IPS-15b (cell line): ENCODE measurements around the gene UGT1A8.

Experiments
- H3K27me3 ChIP-seq: one replicate; pipeline ENCODE4 v1.6.1; 2013; ENCODE audit warnings: low read length; ENCODE audit not compliant: control insufficient read depth, insufficient read depth
- H3K36me3 ChIP-seq: one replicate; pipeline ENCODE4 v1.6.1; 2013; ENCODE audit warnings: low read length; ENCODE audit not compliant: control insufficient read depth, insufficient read depth
- H3K4me1 ChIP-seq: one replicate; pipeline ENCODE4 v1.6.1; 2013; ENCODE audit warnings: mild to moderate bottlenecking, low read length; ENCODE audit not compliant: control insufficient read depth, insufficient read depth
- H3K4me3 ChIP-seq: one replicate; pipeline ENCODE4 v1.5.1; 2013; ENCODE audit warnings: low read depth, low read length
- H3K9ac ChIP-seq: one replicate; pipeline ENCODE4 v1.6.1; 2013; ENCODE audit warnings: low read depth, mild to moderate bottlenecking, low read length
- H3K9me3 ChIP-seq: one replicate; pipeline ENCODE4 v1.6.1; 2013; ENCODE audit warnings: mild to moderate bottlenecking, low read length; ENCODE audit not compliant: control insufficient read depth, insufficient read depth

UGT1A8 gene

GRCh38 chr2:233672886-233673285, 55.5 kb downstream of the UGT1A8 start:
- Histone ChIP-seq H3K9ac (no peak overlapping the region), H3K9me3 (no peaks in the 10 kb centered on the region), H3K4me1 (no peaks in the 10 kb centered on the region), H3K36me3 (no peaks in the 10 kb centered on the region), H3K4me3 (no peak overlapping the region), H3K27me3 (no peaks in the 10 kb centered on the region)

- Histone ChIP-seq H3K9me3 (no peaks in the 10 kb centered on the region), H3K4me1 (no peaks in the 10 kb centered on the region), H3K9ac (no peak overlapping the region), H3K36me3 (no peaks in the 10 kb centered on the region), H3K4me3 (no peak overlapping the region), H3K27me3 (no peaks in the 10 kb centered on the region)
Measured at GRCh38 chr2:233673896-233674295, 56.5 kb downstream of the UGT1A8 start.

GRCh38 chr2:233674314-233674713, 56.9 kb downstream of the UGT1A8 start:
- Histone ChIP-seq H3K36me3 (no peaks in the 10 kb centered on the region), H3K9me3 (no peaks in the 10 kb centered on the region), H3K4me3 (no peak overlapping the region), H3K4me1 (no peaks in the 10 kb centered on the region), H3K9ac (no peak overlapping the region), H3K27me3 (no peaks in the 10 kb centered on the region)

GRCh38 chr2:233674995-233675394, 57.6 kb downstream of the UGT1A8 start:
- Histone ChIP-seq H3K9me3 (no peaks in the 10 kb centered on the region), H3K9ac (no peak overlapping the region), H3K4me1 (no peaks in the 10 kb centered on the region), H3K4me3 (no peak overlapping the region), H3K27me3 (no peaks in the 10 kb centered on the region), H3K36me3 (no peaks in the 10 kb centered on the region)

GRCh38 chr2:233676046-233676445, 58.6 kb downstream of the UGT1A8 start:
- Histone ChIP-seq H3K36me3 (no peaks in the 10 kb centered on the region), H3K4me3 (no peak overlapping the region), H3K4me1 (no peaks in the 10 kb centered on the region), H3K27me3 (no peaks in the 10 kb centered on the region), H3K9me3 (no peaks in the 10 kb centered on the region), H3K9ac (no peak overlapping the region)

- H3K9ac ChIP-seq: no peak overlapping the region
- H3K27me3 ChIP-seq: no peaks in the 10 kb centered on the region
- no peaks in the 10 kb centered on the region for H3K36me3 ChIP-seq
- H3K9me3 ChIP-seq: no peaks in the 10 kb centered on the region
- no peaks in the 10 kb centered on the region for H3K4me1 ChIP-seq
- no peak overlapping the region for H3K4me3 ChIP-seq
Measured at GRCh38 chr2:233679196-233679595, 61.8 kb downstream of the UGT1A8 start.

GRCh38 chr2:233680361-233681045, 63.1 kb downstream of the UGT1A8 start:
- no peaks in the 10 kb centered on the region for H3K27me3 ChIP-seq
- H3K4me3 ChIP-seq: no peak overlapping the region
- H3K36me3 ChIP-seq: no peaks in the 10 kb centered on the region
- H3K9me3 ChIP-seq: no peaks in the 10 kb centered on the region
- H3K9ac ChIP-seq: no peak overlapping the region
- no peaks in the 10 kb centered on the region for H3K4me1 ChIP-seq

GRCh38 chr2:233681521-233682099, 64.2 kb downstream of the UGT1A8 start, which contains the start of gene UGT1A7:
Gene UGT1A7, plus strand, starts transcription at chr2:233681901. Its CDS starts 37 bp downstream, at chr2:233681938.
- Histone ChIP-seq H3K4me1 (no peaks in the 10 kb centered on the region), H3K4me3 (no peak within 1 kb of the TSS), H3K9me3 (no peaks in the 10 kb centered on the region), H3K9ac (no peak within 1 kb of the TSS), H3K27me3 (no peaks in the 10 kb centered on the region), H3K36me3 (no peaks in the 10 kb centered on the region)

GRCh38 chr2:233684640-233685039, 67.2 kb downstream of the UGT1A8 start:
- no peak overlapping the region for H3K4me3 ChIP-seq
- no peaks in the 10 kb centered on the region for H3K27me3 ChIP-seq
- no peaks in the 10 kb centered on the region for H3K9me3 ChIP-seq
- no peaks in the 10 kb centered on the region for H3K4me1 ChIP-seq
- no peak overlapping the region for H3K9ac ChIP-seq
- no peaks in the 10 kb centered on the region for H3K36me3 ChIP-seq

- H3K27me3 ChIP-seq: no peaks in the 10 kb centered on the region
- no peak overlapping the region for H3K9ac ChIP-seq
- no peak overlapping the region for H3K4me3 ChIP-seq
- H3K9me3 ChIP-seq: no peaks in the 10 kb centered on the region
- H3K4me1 ChIP-seq: peaks cover 4% of the 10 kb centered on the region
- H3K36me3 ChIP-seq: no peaks in the 10 kb centered on the region
Measured at GRCh38 chr2:233686928-233687327, 69.5 kb downstream of the UGT1A8 start.

- no peaks in the 10 kb centered on the region for H3K27me3 ChIP-seq
- peaks cover 7% of the 10 kb centered on the region for H3K4me1 ChIP-seq
- no peak overlapping the region for H3K4me3 ChIP-seq
- no peaks in the 10 kb centered on the region for H3K36me3 ChIP-seq
- no peak overlapping the region for H3K9ac ChIP-seq
- H3K9me3 ChIP-seq: no peaks in the 10 kb centered on the region
Measured at GRCh38 chr2:233688341-233688740, 70.9 kb downstream of the UGT1A8 start.

GRCh38 chr2:233689031-233689430, 71.6 kb downstream of the UGT1A8 start:
- Histone ChIP-seq H3K27me3 (no peaks in the 10 kb centered on the region), H3K4me1 (peaks cover 7% of the 10 kb centered on the region), H3K9ac (no peak overlapping the region), H3K4me3 (no peak overlapping the region), H3K36me3 (no peaks in the 10 kb centered on the region), H3K9me3 (no peaks in the 10 kb centered on the region)
